K562 (cell line): ENCODE results near the gene TMC6. TPM values are rescaled to one million over a fixed set of nuclear protein-coding genes. Genes with fewer than 3 reads are reported as not detected.

Source experiments
- ATAC-seq: fragments of 200-7000 bp; cut with Tn5 transposase; 3 replicates; pipeline ENCODE4 v1.9.1; 2020; ENCODE audit warnings: moderate library complexity
- BruUV-seq: library from RNA; stranded (reverse); fragments of 400-500 nt; replicated peaks from 2 replicates; lab custom pipeline; 2021; lab: Mats Ljungman, UMichigan
- CTCF ChIA-PET: fragments of 300-600 bp; formaldehyde crosslinking; extraction: SDS; loops from one replicate; lab custom pipeline; 2021; ENCODE audit warnings: low intra/inter-chr PET ratio; lab: Yijun Ruan, JAX
- POLR2A ChIA-PET: fragments of 300-600, 350-650 bp; sonication (Branson Sonifier 250); formaldehyde crosslinking; extraction: SDS; loops from one replicate; lab custom pipeline; 2021; ENCODE audit warnings: antibody characterized with exemption, inconsistent platforms; lab: Yijun Ruan, JAX
- DNase-seq, 4 experiments: peaks; one replicate each; pipeline versions ENCODE4 v3.0.0 to v3.0.0-alpha.2; 2011 to 2018; ENCODE audit warnings: low spot score in 3 of 4, mixed read lengths in 3 of 4; ENCODE audit errors: extremely low read depth in 1 of 4
- FAIRE-seq: peaks from 2 replicates; lab custom pipeline; 2011; peaks lifted over from hg19 to GRCh38; lab: Jason Lieb, UNC
- H2AFZ ChIP-seq: 2 replicates; pipeline ENCODE4 v1.6.0; 2011; ENCODE audit warnings: low read depth, low read length, control low read depth, inconsistent platforms
- H3K27ac ChIP-seq: fragments of 200-600 bp; 3 replicates; pipeline ENCODE4 v1.8.0; 2011; ENCODE audit warnings: low read depth, mild to moderate bottlenecking, control low read depth, inconsistent platforms, low read length, moderate library complexity, mixed read lengths; ENCODE audit errors: extremely low read depth
- H3K27me3 ChIP-seq, 2 experiments: fragments of 300-600 bp in 1 of 2; 2 replicates in 1 of 2; 3 replicates in 1 of 2; pipeline versions ENCODE4 v1.6.0 to v1.8.0; 2011; ENCODE audit warnings: inconsistent platforms in 2 of 2, low read length in 2 of 2, mild to moderate bottlenecking in 1 of 2, mixed read lengths in 1 of 2, moderate library complexity in 1 of 2; ENCODE audit not compliant: control insufficient read depth in 2 of 2, insufficient read depth in 2 of 2
- H3K36me3 ChIP-seq: fragments of 300-600 bp; 3 replicates; pipeline ENCODE4 v1.8.0; 2011; ENCODE audit warnings: mild to moderate bottlenecking, low read length, inconsistent platforms; ENCODE audit not compliant: control insufficient read depth, insufficient read depth
- H3K4me1 ChIP-seq, 2 experiments: fragments of 200-600 bp in 1 of 2; replicated peaks in 1 of 2; 2 replicates in 1 of 2; 3 replicates in 1 of 2; pipeline versions ENCODE4 v1.5.1 to v1.8.0; 2011; ENCODE audit warnings: inconsistent platforms in 2 of 2, low read length in 2 of 2, mild to moderate bottlenecking in 1 of 2, mixed read lengths in 1 of 2, moderate library complexity in 1 of 2; ENCODE audit not compliant: control insufficient read depth in 2 of 2, insufficient read depth in 2 of 2
- H3K4me2 ChIP-seq: 2 replicates; pipeline ENCODE4 v1.6.1; 2011; ENCODE audit warnings: low read length, control low read depth, inconsistent platforms, mixed read lengths; ENCODE audit not compliant: insufficient read depth
- H3K4me3 ChIP-seq: fragments of 200-600 bp; sonication (generic), shearing (Covaris generic); 2 replicates; pipeline ENCODE4 v1.5.1; 2016; ENCODE audit warnings: control low read depth, inconsistent platforms
- H3K79me2 ChIP-seq: fragments of 200-600 bp; 3 replicates; pipeline ENCODE4 v1.8.0; 2011; ENCODE audit warnings: low read length, inconsistent platforms; ENCODE audit not compliant: control insufficient read depth, insufficient read depth
- H3K9ac ChIP-seq, 2 experiments: 2 replicates each; pipeline versions ENCODE4 v1.6.0 to v1.6.1; 2011; ENCODE audit warnings: low read depth in 2 of 2, low read length in 2 of 2, control low read depth in 1 of 2, inconsistent platforms in 1 of 2, mild to moderate bottlenecking in 1 of 2, mixed read lengths in 1 of 2; ENCODE audit not compliant: insufficient read depth in 1 of 2
- H3K9me1 ChIP-seq: one replicate; pipeline ENCODE4 v1.6.0; 2011; ENCODE audit warnings: inconsistent platforms, mild to moderate bottlenecking, low read length, moderate library complexity; ENCODE audit not compliant: control insufficient read depth, insufficient read depth
- H3K9me3 ChIP-seq: replicated peaks from 2 replicates; pipeline ENCODE4 v1.5.1; 2011; ENCODE audit warnings: low read depth, low read length, inconsistent platforms; ENCODE audit not compliant: control insufficient read depth, insufficient read depth
- H4K20me1 ChIP-seq: replicated peaks from 2 replicates; pipeline ENCODE4 v1.6.1; 2011; ENCODE audit warnings: low read length, inconsistent platforms, mixed read lengths; ENCODE audit not compliant: control insufficient read depth, insufficient read depth
- ARNT ChIP-seq, 2 experiments: fragments of 450-650 bp; IDR thresholded peaks; 2 replicates each; pipeline ENCODE4 v1.6.1; 2016; ENCODE audit warnings: mild to moderate bottlenecking in 1 of 2
- FOXP1 ChIP-seq: sonication (generic); formaldehyde crosslinking; IDR thresholded peaks from 2 replicates; pipeline ENCODE4 v1.8.0; 2022; ENCODE audit warnings: mild to moderate bottlenecking, missing genetic modification reagents
- KLF10 ChIP-seq: fragments of 250-450 bp; sonication (Bioruptor Pico); IDR thresholded peaks from 2 replicates; pipeline ENCODE4 v1.6.1; 2021; ENCODE audit warnings: matching md5 sums
- PCBP1 ChIP-seq: fragments of 200-400 bp; formaldehyde crosslinking; IDR thresholded peaks from 2 replicates; pipeline ENCODE4 v1.6.1; 2018; ENCODE audit warnings: mild to moderate bottlenecking, low read depth, low read length; ENCODE audit not compliant: poor library complexity, severe bottlenecking
- SP1 ChIP-seq: sonication (generic); formaldehyde crosslinking; IDR thresholded peaks from 2 replicates; pipeline ENCODE4 v1.8.1; 2022; ENCODE audit warnings: mild to moderate bottlenecking, missing genetic modification reagents
- ZNF79 ChIP-seq: fragments of 250-450 bp; sonication (Bioruptor Pico); IDR thresholded peaks from 2 replicates; pipeline ENCODE4 v1.4.0; 2020; ENCODE audit warnings: low read depth, mild to moderate bottlenecking, moderate library complexity
- WGBS: fragments of 100-300 bp; shearing (Covaris generic); methylation state at CpG from one replicate; pipeline ENCODE4 v1.1.6; 2016; ENCODE audit warnings: low coverage, mixed read lengths; ENCODE audit not compliant: insufficient coverage; ENCODE audit errors: missing lambda C conversion rate; 5-methylcytosine and 5-hydroxymethylcytosine counted together
- in situ Hi-C: fragments of 300-500 bp; cut with MboI; formaldehyde crosslinking; loops from 4 replicates; pipeline ENCODE4 v1.15.0; 2018; ENCODE audit warnings: inconsistent platforms, mixed read lengths
- intact Hi-C: fragments of 100-400 bp; cut with micrococcal nuclease; formaldehyde crosslinking; loops from 2 replicates; pipeline ENCODE4 v1.14.2; 2022
- polyA plus RNA-seq, 8 experiments: library from polyadenylated mRNA; depleted of rRNA in 4 of 8; stranded (reverse) in 5 of 8; unstranded in 3 of 8; fragments of >200 nt; fragmentation: Nextera tagmentation in 2 of 8; fragmentation: Illumina TruSeq in 1 of 8; extraction: Ambion mirVana in 2 of 8; extraction: Trizol in 1 of 8; gene quantifications; 2 replicates each; pipeline versions ENCODE4 v1.2.1 to v1.2.3, GENCODE V29; 2011 to 2014; ENCODE audit warnings: inconsistent platforms in 1 of 8, missing spikeins in 1 of 8
- total RNA-seq, 7 experiments: library from RNA; depleted of rRNA in 6 of 7; stranded (reverse); fragments of >200 nt in 6 of 7; fragmentation: Illumina TruSeq in 2 of 7; extraction: Trizol in 2 of 7; gene quantifications; 2 replicates each; pipeline versions ENCODE4 v1.2.1 to v1.2.3, GENCODE V29; 2011 to 2021; ENCODE audit warnings: low replicate concordance in 1 of 7
- TF ChIP-seq, protein P1 (sequence below): fragments of 200-400 bp; formaldehyde crosslinking; IDR thresholded peaks from 2 replicates; pipeline ENCODE4 v1.6.1; 2017; ENCODE audit warnings: mild to moderate bottlenecking, low read depth, low read length, moderate library complexity

TMC6 gene
- total and polyA plus RNA-seq, 9 of the 15 experiments (the other 6 are each of a cell fraction or from before 2014, with no cell fraction given) = 4.1 to 351 (median 66.9) TPM

DNA sequence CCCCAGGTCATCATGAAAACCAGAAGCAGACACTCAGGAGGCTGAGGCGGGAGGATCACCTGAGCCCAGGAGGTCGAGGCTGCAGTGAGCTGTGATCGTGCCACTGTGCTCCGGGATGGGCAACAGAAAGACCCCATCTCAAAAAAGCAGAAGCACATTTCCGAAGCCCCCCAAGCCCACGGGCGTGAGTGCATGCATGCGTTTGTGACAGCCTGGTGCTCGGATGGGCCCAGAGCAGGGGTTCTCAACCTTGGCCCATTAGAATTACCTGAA, 19.1 kb downstream of the TMC6 start:
- Histone ChIP-seq H3K4me1 (peaks cover 0 to 42% of the 10 kb centered on the region in 2 experiments; a peak in 2 of 5 replicates), H3K27me3 (no peaks in the 10 kb centered on the region), H3K4me3 (no peak overlapping the region), H3K27ac (no peak overlapping the region), H3K4me2 (no peak overlapping the region), H2AFZ (no peak overlapping the region), H3K79me2 (peaks cover 13% of the 10 kb centered on the region; the same call in 2 of the 3 replicates), H4K20me1 (peaks cover 16% of the 10 kb centered on the region), H3K9me3 (no peaks in the 10 kb centered on the region), H3K36me3 (peaks cover 66% of the 10 kb centered on the region), H3K9me1 (no peaks in the 10 kb centered on the region), H3K9ac (peak overlapping the region in 1 of 2 experiments; percentile 24; a peak in 2 of 4 replicates)
- intact Hi-C loops (no loop called here), in situ Hi-C loops (no loop called here)
- ChIA-PET CTCF (no interaction called here), POLR2A (interaction anchor here (1.8 kb wide), 1 partner anchor 10 kb away, joined by 6 read pairs; no protein-coding TSS in a partner anchor)
- ATAC-seq = no peak
- no peak for FAIRE-seq
- BruUV-seq = no TSS peak
- no peak for DNase-seq
- no peak for TF ChIP-seq PCBP1
- TF ChIP-seq SP1 = no peak
- no peak for TF ChIP-seq FOXP1 (CRISPR knock-in tag)
- TF ChIP-seq KLF10 (CRISPR knock-in tag) = no peak
- TF ChIP-seq, protein P1, sequence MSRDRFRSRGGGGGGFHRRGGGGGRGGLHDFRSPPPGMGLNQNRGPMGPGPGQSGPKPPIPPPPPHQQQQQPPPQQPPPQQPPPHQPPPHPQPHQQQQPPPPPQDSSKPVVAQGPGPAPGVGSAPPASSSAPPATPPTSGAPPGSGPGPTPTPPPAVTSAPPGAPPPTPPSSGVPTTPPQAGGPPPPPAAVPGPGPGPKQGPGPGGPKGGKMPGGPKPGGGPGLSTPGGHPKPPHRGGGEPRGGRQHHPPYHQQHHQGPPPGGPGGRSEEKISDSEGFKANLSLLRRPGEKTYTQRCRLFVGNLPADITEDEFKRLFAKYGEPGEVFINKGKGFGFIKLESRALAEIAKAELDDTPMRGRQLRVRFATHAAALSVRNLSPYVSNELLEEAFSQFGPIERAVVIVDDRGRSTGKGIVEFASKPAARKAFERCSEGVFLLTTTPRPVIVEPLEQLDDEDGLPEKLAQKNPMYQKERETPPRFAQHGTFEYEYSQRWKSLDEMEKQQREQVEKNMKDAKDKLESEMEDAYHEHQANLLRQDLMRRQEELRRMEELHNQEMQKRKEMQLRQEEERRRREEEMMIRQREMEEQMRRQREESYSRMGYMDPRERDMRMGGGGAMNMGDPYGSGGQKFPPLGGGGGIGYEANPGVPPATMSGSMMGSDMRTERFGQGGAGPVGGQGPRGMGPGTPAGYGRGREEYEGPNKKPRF = no peak
- no peak for TF ChIP-seq ZNF79 (CRISPR knock-in tag)
- no peak for TF ChIP-seq ARNT (IDR thresholded peaks at IDR 0.05)
- 96% methylated on average over 9 of the region's 9 CpGs for WGBS
